Right renal pelvis (tissue), 4 donors: Measurements from ENCODE around the gene FGF6. TPM values are rescaled to one million over a fixed set of nuclear protein-coding genes. Genes with fewer than 3 reads are reported as not detected.
"Not testable (repeated sequence)": the region's sequence is repeated elsewhere in the genome, so short reads cannot be mapped to it uniquely, and the experiment has no call there.

Source experiments
- DNase-seq, 4 donors: peaks; one replicate each; pipeline ENCODE4 v3.0.0-alpha.2; 2013; ENCODE audit warnings: low read depth in 4 of 4, low spot score in 3 of 4, missing footprints in 1 of 4
- polyA plus RNA-seq, 4 donors: library from polyadenylated mRNA; unstranded; fragments of 120-200 nt; gene quantifications; one replicate each; pipeline ENCODE4 v1.2.1, GENCODE V29; 2013; ENCODE audit not compliant: insufficient read length in 4 of 4

FGF6 gene, protein sequence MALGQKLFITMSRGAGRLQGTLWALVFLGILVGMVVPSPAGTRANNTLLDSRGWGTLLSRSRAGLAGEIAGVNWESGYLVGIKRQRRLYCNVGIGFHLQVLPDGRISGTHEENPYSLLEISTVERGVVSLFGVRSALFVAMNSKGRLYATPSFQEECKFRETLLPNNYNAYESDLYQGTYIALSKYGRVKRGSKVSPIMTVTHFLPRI
- under 1 TPM in 1 of 4 donors, not detected in 3; 0.10 TPM for polyA plus RNA-seq

DNA sequence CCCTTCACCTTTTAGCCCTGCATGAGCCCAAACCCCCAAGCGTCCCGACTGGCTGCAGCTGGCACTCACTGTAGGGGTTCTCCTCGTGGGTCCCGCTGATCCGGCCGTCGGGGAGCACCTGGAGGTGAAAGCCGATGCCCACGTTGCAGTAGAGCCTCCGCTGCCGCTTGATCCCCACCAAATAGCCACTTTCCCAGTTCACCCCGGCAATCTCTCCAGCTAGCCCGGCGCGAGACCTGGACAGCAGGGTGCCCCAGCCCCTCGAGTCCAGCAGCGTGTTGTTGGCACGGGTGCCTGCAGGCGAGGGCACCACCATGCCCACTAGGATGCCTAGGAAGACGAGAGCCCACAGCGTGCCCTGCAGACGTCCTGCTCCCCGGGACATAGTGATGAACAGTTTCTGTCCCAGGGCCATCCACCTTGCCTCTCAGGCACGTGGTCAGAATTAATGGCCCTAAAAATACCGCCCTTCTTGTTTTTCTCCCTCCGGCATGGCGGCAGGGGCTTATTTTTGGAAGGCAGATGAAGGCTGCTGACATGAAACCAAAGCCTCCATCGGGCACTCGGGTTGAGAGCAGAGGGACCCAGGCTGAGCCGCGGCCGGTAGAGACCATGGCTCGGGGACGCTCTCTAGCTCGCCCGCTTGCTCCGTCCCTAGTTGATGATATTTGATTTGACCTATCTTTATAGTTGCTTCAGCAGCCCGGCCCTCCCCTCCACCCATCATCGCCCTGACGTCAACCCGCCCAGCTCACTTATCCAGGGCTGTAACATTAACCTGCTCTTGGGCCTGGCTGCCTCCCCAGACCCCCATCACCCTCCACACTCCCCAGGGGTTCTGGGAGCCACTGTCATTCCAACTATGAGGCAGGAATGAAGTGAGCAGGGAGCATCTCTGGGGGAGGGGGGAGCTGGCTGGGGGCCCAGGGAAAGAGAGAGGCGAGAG is at the start of gene FGF6:
Gene FGF6, minus strand, starts transcription at position 660 of the 946 bp plus-strand sequence. Its CDS starts 245 bp downstream, at position 415.
- no peak for DNase-seq

DNA sequence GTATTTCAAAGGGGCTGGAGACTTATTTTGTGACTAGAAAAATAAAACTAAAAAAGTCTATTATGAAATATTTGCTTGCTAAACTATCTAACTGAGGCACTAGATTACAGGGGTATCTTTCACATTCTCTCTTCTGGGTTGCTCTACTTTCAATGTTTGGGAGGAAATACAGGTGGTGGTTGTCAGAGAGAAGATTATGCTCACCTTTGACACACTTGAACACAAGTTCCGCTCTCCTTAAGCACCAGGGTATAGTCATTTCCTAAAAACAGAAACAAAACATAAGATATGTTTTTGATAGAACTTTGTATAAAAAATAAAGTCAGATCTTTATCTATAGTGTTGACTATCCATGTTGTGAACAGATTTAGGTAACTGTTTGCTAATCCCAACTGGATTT is 45.4 kb upstream of the FGF6 start:
- DNase-seq = no peak

DNA sequence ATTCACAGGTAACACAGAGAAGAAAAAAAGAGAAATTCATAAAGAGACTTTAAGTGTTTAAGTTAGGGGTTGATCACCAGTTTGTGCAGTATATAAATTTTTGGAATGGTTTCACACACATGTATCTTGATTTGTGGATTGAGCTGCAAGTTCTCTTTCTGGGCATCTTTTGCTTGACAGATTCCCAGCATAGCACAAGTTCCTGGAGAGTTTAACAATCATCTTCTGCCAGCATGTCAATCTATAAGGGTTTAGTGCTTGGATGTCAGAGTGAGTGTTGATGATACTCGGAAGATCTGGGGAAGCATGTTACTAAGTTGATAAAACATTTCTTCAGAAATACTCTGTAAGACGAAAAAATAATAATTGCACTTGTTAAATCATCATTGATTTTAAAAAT is 43.9 kb upstream of the FGF6 start:
- no peak for DNase-seq

DNA sequence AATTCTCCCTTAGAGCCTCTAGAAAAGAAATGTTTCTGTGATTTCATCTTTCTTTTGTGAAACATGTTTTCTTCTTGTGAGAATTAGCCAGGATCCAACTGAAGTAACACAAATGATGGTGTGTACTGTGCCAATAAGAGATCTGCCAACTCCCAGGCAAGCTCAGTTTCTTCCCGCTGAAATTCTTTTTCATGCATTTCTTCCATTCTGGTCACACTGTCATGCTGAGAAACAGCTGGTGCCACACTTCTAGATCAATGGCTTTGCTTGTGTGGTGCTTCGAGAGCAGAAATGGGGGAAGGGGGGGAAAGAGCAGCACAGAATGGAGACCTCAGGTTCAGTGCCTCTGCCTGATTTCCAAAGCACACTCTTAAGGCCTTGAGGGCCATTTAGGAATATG is 41.4 kb upstream of the FGF6 start:
- no peak for DNase-seq

DNA sequence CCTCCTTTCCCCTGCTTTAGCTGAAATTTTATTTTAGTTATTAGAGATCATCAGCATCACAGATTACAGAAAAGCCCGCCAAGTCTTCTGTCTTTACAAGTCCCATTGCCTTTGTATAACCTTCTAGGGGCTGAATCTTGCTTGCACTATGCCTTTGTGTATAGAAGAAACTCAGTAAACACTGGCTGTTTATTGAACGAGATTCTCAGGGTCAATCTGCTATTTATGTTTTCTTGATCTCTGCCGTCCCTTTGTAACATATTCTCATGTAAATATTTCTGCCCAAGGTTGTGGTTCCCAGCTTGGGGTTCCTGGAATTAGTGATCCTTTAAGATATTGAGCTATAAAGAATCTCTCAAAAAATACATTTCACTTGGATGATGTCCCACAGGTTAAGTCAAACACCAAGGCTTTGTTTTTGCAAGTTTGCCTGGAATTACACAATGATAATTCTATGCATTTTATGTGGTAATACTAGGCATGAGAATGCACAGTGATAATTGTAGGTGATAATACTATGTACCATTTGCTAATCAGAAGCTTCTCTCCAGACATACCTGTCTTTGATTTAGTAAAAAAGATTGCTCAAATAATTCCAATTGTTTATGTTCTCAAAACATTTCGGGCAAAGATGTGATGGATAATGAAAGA is 40.6 kb upstream of the FGF6 start:
- DNase-seq = no peak

DNA sequence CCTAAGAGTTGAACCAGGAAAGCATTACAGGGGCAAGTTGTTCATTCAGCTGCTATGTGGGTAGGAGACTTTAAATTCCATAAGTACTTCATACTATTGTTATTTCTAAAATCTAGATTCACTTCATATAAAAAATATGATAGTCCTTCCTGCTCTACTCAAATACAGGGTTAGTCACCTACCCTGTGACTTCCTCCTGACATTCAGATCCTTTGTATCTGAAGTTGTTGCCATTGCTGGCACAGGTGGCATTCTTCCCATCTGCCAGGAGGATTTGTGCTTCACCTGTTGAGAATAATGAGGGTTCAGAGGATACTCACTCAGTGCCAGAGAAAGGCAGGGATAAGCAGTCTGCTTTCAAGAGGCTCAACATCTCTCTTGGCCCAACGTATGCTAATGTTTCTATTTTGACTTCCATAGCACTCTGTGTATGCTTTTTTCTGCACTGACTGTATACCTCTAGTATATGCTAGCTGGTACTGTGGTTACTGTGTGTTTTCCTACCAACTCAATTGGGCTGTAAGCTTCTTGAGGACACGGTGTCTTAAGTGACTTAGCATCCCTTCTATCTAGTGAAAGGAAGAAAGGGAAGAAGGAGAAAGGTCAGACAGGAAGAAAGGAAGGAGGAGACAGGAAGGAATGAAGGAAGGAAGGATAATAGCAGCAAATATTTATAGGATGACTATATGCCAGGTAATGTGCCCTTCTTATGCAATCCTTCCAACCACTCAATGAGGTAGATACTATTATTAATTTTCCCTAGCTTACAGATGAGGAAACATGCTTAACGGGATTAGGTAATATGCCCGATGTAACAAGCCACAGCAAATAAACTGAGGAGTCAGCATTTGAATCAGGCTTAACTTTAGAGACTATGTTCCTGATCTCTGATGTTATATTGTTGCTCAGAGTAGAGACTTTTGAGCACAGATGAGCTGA is 38.5 kb upstream of the FGF6 start:
- no peak for DNase-seq

DNA sequence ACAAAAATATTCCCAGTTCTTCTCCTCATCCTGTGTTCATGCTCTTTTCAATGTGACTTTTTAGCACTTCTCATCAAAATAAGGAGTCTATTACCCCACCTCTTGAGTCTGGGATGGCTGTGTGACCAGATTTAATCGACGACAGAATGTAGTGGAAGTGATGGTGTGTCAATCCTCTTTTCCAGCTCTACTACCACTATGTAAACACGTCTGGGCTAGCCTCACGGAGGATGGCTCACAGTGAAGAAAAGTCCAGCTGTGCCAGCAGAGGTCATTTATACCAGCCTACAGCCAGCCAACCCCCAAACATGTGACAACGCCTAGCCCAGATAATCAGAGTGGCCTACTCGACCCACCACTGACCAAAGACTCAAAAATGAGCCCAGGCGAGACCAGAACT is 37.3 kb upstream of the FGF6 start:
- no peak for DNase-seq

DNA sequence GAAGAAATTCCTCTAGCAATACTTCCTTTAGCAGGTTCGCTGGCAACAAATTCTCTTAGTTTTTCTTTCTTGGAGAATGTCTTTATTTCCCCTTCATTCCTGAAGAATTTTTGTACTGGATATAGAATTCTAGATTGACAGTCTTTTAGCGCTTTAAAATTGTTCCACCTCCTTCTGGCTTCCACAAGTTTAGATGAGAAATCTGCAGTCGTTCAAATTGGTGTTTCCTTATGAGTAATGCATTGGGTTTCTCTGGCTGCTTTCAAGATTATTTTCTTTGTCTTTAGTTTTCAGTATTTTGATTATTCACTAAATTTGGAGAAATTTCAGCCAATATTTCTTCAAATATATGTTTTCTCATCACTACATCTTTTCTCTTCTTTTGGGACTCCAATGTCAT is 33.3 kb upstream of the FGF6 start:
- no peak for DNase-seq

DNA sequence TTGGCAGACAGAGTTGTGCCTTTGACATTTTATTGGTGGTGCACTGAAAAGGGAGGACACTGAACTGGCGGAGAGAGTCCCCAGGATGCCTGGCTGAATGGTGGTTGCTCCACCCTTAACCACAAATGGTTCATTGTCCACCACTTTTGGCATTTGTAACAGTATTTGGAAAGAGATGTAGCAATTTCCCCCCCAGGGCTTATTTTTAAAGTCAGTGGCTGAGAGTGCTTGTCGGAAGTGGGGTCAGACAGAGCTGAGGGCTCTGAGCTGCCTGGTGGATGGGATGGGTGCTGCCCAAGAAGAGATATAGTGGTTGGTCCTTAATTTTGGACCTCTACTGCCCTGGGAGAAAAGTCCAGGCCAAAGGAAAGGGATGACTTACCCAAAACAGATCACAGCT is 31.5 kb upstream of the FGF6 start:
- no peak for DNase-seq

DNA sequence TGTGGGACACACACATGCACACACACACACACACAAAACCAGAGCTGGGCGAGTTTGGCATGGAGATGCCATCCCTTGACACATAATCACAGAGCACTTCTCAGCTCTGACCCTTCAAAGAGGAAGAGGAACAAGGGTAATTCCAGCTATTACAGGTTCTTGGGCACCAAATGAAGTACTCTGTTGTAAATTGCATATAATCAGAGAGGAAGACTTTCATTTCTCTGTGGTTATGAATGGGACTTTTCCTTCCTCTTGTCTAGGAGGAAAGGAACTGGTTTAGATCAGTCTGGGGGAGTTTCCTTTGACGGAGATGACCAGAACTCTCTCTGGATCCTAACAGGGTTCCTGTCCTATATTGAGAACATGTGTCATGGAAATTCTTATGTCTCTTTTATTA is 26.4 kb upstream of the FGF6 start:
- no peak for DNase-seq

DNA sequence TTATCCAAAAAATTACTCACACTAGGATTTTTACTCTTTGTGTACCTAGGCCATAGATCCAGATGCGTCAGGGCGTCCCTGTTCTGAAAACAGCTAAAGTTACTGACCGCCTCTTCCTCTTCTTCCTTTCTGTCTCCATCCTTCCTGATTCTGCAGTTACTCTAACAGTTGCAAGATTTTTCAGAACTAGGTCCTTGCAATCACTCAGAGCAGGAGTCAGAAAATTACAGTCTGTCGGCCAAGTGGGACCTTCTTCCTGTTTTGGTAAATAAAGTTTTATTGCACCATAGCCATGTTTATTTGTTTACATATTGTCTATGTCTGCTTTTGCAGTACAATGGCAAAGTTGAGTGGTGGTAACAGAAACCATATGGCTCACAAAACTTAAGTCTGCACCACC is 25.6 kb upstream of the FGF6 start:
- DNase-seq = no peak

DNA sequence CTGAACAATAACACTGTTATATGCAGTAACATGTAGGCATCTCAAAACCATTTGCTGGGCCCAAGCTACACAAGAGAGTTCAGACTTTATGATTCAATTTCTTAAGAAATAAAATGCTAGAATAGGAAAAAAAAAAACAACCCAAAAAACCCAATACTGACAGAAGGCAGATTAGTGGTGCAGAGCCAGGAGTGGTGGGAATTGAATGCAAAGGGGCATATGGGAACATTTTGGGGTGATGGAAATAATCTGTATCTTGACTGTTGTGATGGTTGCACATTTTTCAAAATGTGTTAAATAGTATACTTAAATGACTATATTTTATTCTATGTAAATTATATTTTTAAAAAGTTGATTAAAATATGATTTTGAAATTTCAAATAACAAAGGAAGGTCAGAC is 23.4 kb upstream of the FGF6 start:
- no peak for DNase-seq

DNA sequence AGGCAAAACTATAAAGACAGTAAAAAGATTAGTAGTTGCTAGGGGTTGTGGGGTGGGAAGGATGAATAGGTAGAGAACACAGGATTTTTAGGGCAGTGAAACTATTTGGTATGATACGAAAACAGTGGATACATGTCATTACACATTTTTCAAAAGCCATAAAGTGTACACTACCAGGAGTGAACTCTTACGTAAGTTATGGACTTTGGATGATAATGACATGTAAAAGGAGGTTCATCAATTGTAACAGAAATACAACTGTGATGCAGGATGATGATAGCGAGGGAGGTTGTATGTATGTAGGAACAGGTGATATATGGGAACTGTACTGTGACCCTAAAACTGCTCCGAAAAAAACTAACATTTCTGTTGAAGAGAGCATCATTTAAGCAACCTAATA is 15.1 kb upstream of the FGF6 start:
- no peak for DNase-seq

DNA sequence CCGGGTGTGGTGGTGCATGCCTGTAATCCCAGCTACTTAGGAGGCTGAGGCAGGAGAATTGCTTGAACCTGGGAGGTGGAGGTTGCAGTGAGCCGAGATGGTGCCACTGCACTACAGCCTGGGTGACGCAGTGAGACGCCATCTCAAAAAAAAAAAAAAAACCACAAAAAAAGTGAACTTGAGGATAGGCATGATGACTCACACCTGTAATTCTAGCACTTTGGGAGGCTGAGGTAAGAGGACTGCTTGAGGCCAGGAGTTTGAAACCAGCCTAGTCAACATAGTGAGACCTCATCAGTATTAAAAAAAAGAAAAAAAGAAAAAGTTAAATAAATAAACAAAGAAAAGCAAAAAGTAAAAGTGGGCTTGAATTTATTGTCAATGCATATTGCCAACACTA is 10.2 kb upstream of the FGF6 start:
- not testable (repeated sequence) for DNase-seq

DNA sequence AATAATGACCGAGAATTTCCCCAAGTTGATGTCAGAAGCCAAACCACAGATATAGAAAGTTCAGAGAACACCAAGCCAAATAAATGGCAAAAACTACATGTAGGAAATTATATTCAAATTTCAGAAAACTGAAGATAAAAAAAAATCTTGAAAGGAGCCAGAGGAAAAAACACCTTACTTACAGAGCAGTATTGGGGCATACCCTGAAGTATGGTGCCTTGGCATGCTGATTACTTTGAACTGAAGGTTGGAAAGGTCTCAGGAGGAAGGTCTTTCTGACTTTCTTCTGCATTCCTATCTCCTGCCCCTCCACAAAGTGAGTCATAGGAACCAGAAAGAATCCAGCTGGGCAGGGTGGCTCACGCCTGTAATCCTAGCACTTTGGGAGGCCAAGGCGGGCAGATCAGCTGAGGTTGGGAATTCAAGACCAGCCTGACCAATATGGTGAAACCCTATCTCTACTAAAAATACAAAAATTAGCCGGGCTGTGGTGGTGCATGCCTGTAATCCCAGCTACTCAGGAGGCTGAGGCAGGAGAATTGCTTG is 8.8 kb upstream of the FGF6 start:
- no peak for DNase-seq

DNA sequence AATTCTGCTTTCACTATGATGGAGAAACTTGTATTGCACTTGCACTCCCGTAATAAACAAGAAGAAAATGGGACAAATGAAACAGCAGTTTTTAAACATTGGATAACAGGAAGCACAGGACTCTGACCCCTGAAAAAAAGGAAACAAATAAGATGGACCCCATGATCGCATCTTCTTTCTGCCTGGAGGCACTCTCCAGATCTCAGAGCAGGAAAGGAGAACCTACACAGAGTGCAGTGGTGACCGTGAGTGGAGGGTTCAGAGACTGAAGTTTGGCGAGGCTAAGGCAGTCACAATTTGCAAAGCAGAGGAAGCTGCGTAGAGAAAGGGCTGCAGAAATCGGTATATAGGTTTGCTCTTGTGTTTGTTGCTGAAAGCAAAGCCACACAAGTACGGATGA is 6.1 kb upstream of the FGF6 start:
- DNase-seq = no peak

DNA sequence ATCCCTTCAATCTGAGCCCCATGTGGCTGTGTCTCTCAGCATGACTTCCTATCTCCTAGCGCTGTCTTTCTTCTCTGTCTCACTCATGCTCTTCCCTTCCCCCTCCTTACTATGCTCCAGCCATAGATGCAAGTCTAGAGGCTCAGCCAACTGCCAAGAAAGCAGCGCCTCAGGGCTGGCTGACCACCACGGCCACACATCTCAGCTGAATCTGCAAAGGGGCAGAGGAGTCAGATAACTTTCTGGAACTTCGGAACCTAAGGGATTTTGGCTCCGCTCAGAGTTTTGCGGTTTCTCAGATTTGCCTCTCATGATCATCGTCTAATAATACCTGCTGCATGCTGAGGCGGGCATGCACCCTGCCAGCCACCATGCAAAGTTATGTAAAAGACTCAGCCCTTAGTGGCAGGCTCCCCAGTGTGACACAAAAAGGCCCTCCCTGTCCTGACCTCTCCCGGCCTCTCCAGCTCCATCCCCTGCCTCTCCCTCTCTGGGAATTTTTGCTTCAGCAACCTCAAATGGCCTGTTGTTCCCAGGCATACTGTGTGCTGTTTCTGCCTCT is 5.0 kb upstream of the FGF6 start:
- no peak for DNase-seq

DNA sequence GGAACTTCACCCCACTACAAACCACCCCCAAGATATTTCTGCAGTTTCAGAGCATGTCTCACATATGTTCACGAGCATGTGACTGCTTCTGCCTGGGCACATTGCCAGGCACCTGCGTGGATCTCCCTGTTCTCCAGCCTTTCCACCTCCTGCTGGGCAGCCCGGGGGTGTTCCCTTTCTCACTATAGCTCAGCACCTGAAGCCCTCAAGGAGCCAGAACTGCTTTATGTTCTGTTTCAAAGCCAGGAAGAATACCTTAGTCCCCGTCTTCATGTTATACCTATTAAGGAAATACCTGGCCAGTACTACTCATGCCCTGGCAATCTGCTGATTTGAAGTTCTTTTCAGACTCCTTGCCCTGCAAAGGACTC is 4.2 kb upstream of the FGF6 start:
- no peak for DNase-seq

DNA sequence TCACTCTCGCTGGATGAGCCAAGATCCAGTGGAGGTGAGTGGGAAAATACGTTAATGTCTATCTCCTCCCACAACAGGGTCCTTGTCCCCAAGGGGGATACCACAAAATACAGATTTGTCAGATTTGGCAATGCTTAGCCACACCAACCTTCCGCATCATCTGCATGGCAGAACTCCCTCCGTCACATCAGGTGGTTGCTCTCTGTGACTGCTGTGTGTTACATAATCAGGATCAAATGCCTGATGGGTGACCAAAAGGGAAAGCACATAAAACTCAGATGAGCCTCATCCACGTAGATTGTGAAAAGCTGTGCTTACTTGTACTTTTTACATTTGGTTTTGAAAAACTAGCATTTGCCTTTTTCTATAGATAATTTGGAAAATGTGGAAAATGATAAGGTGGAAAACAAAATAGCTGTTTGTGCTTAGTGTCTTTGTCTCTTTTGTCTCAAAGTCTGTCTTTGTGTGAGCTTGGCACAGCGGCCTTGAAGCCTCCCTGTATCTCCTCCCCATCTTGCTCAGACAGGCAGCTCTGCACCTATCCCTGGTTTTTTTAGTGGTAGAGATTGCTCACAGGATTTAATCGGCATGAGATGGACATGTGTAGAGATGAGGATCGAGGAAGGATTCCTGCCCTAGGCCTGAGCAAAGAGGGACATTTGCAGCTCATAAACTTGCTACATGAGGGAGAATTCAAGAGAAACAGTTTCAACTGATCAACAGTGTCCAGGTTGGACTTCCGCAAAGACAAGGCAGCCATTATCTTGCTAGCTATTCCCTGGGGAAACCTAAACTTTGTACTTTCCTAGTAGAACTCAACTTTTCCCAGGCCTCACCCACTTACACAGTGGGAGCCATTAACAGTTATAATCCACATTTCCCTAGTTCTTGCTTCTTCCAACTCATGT is 3.6 kb upstream of the FGF6 start:
- no peak for DNase-seq
